GM21717 (cell line): Measurements from ENCODE around the gene TPRX1.

Source experiments
- ATAC-seq: cut with Tn5 transposase; IDR thresholded peaks from one replicate; pipeline ENCODE4 v1.9.1; 2021; ENCODE audit warnings: mild to moderate bottlenecking, moderate library complexity; ENCODE audit not compliant: unreplicated experiment

Gene TPRX1

DNA sequence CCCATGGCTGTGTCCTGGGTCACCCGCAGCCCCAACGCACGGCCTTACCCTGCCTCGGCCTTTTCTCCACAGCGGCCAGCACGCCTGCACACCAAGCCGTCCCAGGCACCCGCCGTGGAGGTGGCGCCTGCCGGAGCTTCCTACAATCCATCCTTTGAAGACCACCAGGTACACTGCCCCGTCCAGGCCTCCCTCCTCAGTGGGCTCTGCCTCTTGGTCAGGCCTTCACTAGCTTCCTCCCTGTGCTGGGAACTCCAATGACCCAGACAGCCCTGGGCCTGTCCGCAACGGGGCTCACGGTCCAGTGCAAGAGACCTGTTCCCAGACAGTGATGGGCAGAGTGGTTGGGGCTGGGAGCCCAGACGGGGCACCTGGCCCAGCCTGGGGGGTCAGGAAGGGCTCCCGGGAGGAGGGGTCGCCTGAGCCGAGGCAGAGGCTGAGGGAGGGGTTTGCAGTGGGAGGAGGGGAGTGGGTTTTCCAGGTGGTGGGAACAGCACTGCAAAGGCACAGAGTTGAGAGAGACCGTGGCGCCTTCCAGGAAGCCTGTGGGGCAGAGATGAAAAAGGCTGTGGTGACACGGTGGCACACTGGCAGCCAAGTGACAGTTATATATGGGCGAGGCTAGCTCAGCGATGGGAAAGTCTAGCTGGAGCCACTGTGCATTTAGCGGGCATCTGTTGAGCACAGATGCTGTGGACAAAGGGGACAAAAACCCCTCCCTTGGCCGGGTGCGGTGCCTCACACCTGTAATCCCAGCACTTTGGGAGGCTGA lies 51.7 kb downstream of the TPRX1 start:
- ATAC-seq: no peak
